Endothelial cell (in vitro differentiated cells): ENCODE results near the gene MOCOS. TPM values are rescaled to one million over a fixed set of nuclear protein-coding genes. Genes with fewer than 3 reads are reported as not detected.
A peak's percentile ranks its signal among the peaks of the same experiment; 100 is the strongest.
"Not testable (repeated sequence)": the region's sequence is repeated elsewhere in the genome, so short reads cannot be mapped to it uniquely, and the experiment has no call there.

Experiments used
- DNase-seq: peaks from one replicate; pipeline ENCODE4 v3.0.0; 2021; ENCODE audit warnings: low spot score
- H3K27ac Mint-ChIP-seq: one replicate; pipeline ENCODE4 v1.8.0; 2021; ENCODE audit warnings: mixed read lengths, inconsistent platforms; ENCODE audit not compliant: unreplicated experiment
- H3K27me3 Mint-ChIP-seq: one replicate; pipeline ENCODE4 v1.8.0; 2021; ENCODE audit warnings: mild to moderate bottlenecking, moderate library complexity, mixed read lengths, inconsistent platforms; ENCODE audit not compliant: unreplicated experiment
- H3K36me3 Mint-ChIP-seq: one replicate; pipeline ENCODE4 v1.8.0; 2021; ENCODE audit warnings: mild to moderate bottlenecking, low read depth, mixed read lengths, inconsistent platforms; ENCODE audit not compliant: unreplicated experiment
- H3K4me1 Mint-ChIP-seq: one replicate; pipeline ENCODE4 v1.8.0; 2021; ENCODE audit warnings: mild to moderate bottlenecking, mixed read lengths, inconsistent platforms; ENCODE audit not compliant: unreplicated experiment
- H3K4me3 Mint-ChIP-seq: one replicate; pipeline ENCODE4 v1.8.0; 2021; ENCODE audit warnings: mild to moderate bottlenecking, mixed read lengths, inconsistent platforms; ENCODE audit not compliant: unreplicated experiment
- H3K9me3 Mint-ChIP-seq: one replicate; pipeline ENCODE4 v1.8.0; 2021; ENCODE audit warnings: mixed read lengths, inconsistent platforms; ENCODE audit not compliant: unreplicated experiment
- total RNA-seq: library from RNA; stranded (reverse); fragmentation: NEBNext Ultra II Directional; extraction: Animal tissue kit (Norgen Biotek cat#: 25700); gene quantifications from one replicate; pipeline ENCODE4 v1.2.1, GENCODE V29; 2021; ENCODE audit not compliant: unreplicated experiment
- TF ChIP-seq, protein P1 (sequence below): fragments of 200-600 bp; sonication (generic); IDR thresholded peaks from one replicate; pipeline ENCODE4 v1.5.0; 2021; ENCODE audit warnings: antibody characterized with exemption; ENCODE audit not compliant: unreplicated experiment

MOCOS gene
- total RNA-seq, 1 donor from 2014 or later: 0.56 TPM

DNA sequence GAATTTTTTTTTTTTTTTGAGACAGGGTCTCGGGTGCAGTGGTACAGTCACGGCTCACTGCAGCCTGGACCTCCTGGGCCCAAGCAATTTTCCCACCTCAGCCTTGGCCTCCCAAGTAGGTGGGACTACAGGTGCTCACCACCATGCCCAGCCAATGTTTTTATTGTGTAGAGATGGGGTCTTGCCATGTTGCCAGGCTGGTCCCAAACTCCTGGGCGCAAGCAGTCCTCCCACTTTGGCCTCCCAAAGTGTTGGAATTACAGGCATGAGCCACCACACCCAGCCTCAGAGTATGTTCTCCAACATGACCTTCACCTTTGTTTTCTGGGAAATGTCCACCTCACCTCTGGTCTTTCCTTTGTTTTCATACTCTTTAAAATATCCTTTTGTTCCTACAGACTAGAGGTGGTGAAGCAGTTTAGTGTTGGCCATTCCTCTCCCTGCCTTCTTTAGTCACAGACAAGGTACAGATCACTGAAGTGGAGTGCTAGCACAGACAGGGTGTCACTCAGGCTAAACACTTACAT, 19.5 kb upstream of the MOCOS start:
- DNase-seq: no peak
- Mint-ChIP-seq H3K4me1 (no peaks in the 10 kb centered on the region), H3K9me3 (no peaks in the 10 kb centered on the region), H3K27ac (peak overlapping the region; percentile 52), H3K4me3 (peak overlapping the region; percentile 22), H3K36me3 (peaks cover 21% of the 10 kb centered on the region), H3K27me3 (peaks cover 3% of the 10 kb centered on the region)
- TF ChIP-seq, protein P1, sequence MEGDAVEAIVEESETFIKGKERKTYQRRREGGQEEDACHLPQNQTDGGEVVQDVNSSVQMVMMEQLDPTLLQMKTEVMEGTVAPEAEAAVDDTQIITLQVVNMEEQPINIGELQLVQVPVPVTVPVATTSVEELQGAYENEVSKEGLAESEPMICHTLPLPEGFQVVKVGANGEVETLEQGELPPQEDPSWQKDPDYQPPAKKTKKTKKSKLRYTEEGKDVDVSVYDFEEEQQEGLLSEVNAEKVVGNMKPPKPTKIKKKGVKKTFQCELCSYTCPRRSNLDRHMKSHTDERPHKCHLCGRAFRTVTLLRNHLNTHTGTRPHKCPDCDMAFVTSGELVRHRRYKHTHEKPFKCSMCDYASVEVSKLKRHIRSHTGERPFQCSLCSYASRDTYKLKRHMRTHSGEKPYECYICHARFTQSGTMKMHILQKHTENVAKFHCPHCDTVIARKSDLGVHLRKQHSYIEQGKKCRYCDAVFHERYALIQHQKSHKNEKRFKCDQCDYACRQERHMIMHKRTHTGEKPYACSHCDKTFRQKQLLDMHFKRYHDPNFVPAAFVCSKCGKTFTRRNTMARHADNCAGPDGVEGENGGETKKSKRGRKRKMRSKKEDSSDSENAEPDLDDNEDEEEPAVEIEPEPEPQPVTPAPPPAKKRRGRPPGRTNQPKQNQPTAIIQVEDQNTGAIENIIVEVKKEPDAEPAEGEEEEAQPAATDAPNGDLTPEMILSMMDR: no peak

DNA sequence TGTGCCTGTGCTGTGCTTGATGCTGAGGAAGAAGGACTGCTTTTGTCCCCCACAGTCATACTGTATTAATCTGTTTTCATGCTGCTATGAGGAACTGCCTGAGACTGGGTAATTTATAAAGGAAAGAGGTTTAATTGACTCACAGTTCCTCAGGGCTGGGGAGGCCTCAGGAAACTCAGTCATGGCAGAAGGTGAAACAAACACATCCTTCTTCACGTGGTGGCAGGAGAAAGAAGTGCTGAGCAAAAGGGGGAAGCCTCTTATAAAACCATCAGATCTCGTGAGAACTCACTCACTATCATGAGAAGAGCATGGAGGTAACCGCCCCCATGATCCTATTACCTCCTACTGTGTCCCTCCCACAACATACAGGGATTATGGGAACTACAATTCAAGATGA, 19.0 kb upstream of the MOCOS start:
- not testable (repeated sequence) for H3K4me1 Mint-ChIP-seq, DNase-seq, H3K27me3 Mint-ChIP-seq, H3K9me3 Mint-ChIP-seq, H3K27ac Mint-ChIP-seq
- H3K4me3 Mint-ChIP-seq: peak overlapping the region; percentile 22
- peaks cover 21% of the 10 kb centered on the region for H3K36me3 Mint-ChIP-seq

DNA sequence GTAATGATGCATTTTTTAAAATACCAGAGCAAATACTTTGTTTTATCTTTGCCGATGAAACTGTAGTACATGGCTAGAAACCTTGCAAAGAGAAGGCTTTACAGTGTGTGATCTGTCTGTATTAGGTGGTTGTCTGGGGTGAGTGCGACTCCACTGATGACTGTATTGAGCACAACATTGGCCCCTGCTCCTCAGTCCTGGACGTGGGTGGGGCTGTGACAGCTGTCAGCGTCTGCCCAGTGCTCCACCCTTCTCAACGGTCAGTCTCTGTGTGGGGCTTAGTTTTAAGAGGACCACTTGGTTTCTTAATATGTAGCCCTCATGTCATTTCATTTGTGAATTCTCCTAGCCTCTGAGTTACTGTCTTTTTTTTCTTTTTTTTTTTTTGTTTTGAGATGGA, 17.4 kb upstream of the MOCOS start:
- Mint-ChIP-seq H3K9me3 (no peaks in the 10 kb centered on the region), H3K4me3 (no peak overlapping the region), H3K36me3 (peaks cover 21% of the 10 kb centered on the region), H3K4me1 (no peaks in the 10 kb centered on the region), H3K27ac (no peak overlapping the region), H3K27me3 (peaks cover 3% of the 10 kb centered on the region)
- no peak for DNase-seq
- TF ChIP-seq, protein P1: no peak

DNA sequence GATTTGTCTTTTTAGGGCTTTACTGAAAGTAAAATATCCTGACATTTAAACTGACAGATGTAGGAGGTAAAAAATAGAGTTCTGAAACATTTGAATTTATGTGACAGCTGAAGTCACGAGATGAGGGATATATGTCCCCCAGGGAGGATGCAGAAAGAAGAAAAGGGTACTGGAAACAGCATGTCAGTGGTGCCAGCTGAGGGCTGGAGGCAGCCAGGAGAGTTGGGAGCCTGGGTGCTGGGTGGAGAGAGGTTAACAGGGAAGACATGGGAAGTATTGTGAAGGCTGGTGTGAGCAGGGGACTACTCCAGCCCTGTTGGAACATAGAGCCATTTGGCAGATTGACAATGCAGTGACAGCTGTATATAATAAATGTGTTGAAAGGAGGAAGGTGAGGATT, 11.8 kb upstream of the MOCOS start:
- H3K36me3 Mint-ChIP-seq: no peaks in the 10 kb centered on the region
- no peak overlapping the region for H3K27ac Mint-ChIP-seq
- no peaks in the 10 kb centered on the region for H3K9me3 Mint-ChIP-seq
- H3K27me3 Mint-ChIP-seq: peaks cover 1% of the 10 kb centered on the region
- no peak for DNase-seq
- H3K4me3 Mint-ChIP-seq: no peak overlapping the region
- peaks cover 14% of the 10 kb centered on the region for H3K4me1 Mint-ChIP-seq
- TF ChIP-seq, protein P1: no peak

DNA sequence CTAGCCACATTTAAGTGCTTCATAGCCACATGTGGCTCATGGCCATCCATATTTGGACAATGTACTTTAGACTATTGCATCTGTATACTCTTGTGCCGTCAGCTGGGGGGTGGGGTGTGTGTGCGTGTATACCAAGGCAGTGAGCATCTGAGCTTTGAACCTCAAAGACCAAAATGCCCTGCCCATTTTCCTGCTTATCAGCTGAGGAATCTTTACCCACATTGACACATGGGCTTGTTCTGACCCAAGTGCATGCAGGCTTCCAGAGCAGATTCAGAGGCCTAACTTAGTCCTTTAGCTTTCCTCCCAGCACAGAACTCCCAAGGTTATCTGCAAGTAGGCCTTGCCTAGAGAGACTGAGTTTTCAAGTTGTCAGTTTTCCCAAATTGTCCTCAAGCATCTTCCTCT, 11.1 kb upstream of the MOCOS start:
- H3K27me3 Mint-ChIP-seq: no peaks in the 10 kb centered on the region

More for the DNA sequence above, 11.1 kb upstream of the MOCOS start:
- Mint-ChIP-seq H3K9me3 (no peaks in the 10 kb centered on the region), H3K4me3 (no peak overlapping the region), H3K27ac (no peak overlapping the region), H3K4me1 (peaks cover 14% of the 10 kb centered on the region), H3K36me3 (no peaks in the 10 kb centered on the region)
- no peak for DNase-seq
- TF ChIP-seq, protein P1: no peak
